WI38 (cell line): ENCODE measurements around the gene IDS.
"Not testable (repeated sequence)": the region's sequence is repeated elsewhere in the genome, so short reads cannot be mapped to it uniquely, and the experiment has no call there.

Experiments used
- H3K4me3 ChIP-seq: 2 replicates; pipeline ENCODE4 v1.5.1; 2011; ENCODE audit warnings: low read depth, mild to moderate bottlenecking, control low read depth, low read length
- CTCF ChIP-seq: IDR thresholded peaks from 2 replicates; pipeline ENCODE4 v1.5.1; 2012; ENCODE audit warnings: low read depth, mild to moderate bottlenecking, control low read depth, low read length

Gene IDS

DNA sequence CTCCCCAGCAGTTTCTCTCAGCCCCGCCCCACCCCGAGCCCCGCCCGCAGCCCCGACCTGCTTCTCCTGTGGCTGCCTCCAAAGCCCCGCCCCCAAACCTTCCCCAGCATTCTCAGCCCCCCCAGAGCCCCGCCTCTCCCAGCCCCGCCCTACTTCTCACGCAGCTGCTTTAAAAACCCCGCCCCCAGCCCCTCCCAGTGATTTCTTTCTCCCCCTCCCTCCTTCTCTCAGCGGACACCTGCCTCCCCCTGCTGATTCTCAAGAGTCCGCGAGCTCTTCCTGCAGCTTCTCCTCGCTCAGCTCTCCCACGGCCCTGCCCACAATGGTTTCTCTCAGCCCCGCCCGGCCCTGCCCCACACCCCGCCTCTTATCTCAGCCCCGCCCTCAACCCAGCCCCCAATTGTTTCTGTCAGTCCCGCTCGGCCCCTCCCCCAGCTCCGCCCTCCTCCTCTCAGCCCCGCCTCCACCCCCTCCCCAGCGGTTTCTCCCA, 35.1 kb upstream of the IDS start:
- TF ChIP-seq CTCF, result no peak
- peak overlapping the region; percentile 76 for H3K4me3 ChIP-seq

GRCh38 chrX:149539283-149540130, 34.4 kb upstream of the IDS start:
- no peak for TF ChIP-seq CTCF
- peak overlapping the region; percentile 50 for H3K4me3 ChIP-seq

DNA sequence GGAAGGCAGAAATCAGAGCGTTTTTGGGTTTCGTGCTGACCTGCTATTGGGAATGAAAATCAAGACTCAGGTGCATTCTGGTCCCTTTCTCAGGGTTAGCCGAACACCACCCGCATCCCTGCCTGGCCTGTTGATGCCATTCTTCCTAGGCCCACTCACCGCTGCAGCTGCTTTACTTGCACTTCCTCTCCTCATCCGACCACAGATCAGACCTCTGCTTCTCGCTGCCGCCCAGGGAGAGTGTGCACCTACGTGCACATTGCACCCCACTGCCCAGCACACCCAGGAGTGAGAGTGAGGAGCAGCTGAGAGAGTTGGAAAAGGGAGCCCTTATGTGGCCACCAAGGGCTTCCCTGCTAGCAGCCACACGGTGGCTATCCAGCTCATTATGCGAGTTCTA, 32.4 kb upstream of the IDS start:
- not testable (repeated sequence) for H3K4me3 ChIP-seq

DNA sequence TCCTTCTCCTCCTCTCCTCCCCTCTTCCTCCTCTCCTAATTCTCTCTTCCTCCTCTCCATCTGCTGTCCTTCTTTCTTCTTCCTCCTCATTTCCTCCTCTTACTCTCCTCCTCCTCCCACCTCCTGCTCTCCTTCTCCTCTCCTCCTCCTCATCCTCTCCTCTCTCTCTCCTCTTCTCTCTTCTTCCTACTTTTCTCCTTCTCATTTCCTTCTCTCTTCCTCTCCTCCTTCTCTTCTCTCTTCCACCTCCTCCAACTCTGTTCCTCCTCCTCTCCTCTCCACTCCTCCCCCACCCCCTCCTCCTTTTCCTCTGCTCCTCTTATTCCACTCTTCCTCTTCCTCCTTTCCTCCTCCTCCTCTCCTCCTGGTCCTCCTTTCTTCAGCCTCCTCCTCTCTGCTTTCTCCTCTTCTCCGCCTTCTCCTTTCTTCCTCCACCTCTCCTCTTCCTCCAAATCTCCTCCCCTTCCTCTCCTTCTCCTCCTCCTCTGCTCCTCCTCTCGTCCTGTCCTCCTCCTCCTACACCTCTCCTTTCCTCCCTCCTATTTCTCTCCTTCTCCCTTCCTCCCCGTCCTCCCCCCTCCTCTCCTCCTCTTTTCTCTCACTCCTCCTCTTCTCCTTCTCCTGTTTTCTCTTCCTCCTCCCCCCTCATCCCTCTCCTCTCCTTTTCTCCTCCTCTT, 30.0 kb upstream of the IDS start:
- H3K4me3 ChIP-seq, result not testable (repeated sequence)

GRCh38 chrX:149533999-149534398, 28.9 kb upstream of the IDS start:
- not testable (repeated sequence) for H3K4me3 ChIP-seq

DNA sequence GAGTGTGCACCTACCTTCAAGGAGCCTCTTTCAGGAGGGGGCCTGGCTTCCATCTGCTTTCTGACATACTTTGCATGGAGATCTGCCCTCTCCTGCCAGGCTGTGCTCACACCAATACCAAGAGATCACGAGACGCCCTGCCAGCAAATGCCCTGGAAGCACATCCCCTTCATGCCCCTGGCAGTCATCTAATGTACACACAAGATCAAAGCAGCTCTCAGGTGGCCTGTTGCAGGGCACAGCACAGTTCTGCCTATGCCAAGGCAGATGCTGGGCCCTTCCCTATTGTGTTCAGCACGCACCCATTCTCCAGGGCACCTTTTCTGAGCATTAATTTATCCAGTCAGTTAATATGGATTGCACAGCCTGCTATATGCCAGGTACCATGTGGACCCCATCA, 27.8 kb upstream of the IDS start:
- not testable (repeated sequence) for H3K4me3 ChIP-seq

- no peak overlapping the region for H3K4me3 ChIP-seq
- no peak for TF ChIP-seq CTCF
These were observed 26.5 kb upstream of the IDS start for GRCh38 chrX:149531599-149531998.

DNA sequence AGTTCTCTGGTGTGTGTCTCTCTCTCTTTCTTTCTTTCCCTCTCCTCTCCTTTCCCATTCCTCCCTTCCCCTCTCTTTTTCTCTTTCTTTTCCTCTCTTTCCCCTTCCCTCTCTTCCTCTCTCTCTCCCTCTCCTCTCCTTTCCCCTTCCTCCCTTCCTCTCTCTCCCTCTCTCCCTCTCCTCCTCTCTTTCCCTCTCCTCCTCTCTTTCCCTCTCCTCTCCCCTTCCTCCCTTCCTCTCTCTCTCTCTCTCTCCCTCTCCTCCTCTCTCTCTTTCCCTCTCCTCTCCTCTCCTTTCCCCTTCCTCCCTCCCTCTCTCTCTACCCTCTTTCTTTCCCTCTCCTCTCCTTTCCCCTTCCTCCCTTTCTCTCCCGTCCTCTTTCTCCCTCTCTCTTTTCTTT, 23.3 kb upstream of the IDS start:
- TF ChIP-seq CTCF, result no peak
- H3K4me3 ChIP-seq, result no peak overlapping the region

DNA sequence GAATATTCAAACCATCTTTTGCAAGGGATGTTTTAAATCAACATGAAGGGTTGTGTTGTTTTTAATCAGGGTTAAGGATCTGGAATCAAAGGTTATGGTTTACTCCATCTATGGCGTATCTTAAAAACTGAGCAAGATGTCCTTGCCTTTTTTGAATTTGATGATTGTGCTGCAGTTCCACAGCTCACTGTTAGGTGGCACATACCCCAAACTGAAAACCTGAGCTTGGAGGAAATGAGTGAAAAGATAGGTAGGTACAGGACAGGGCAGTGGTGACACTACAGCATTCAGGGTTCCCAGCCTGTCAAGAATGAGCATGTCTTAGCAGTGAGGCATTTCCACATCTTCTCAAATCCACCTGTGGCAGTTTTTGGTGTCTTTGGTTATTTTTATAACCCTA, 22.6 kb upstream of the IDS start:
- TF ChIP-seq CTCF, result peak; percentile 45

GRCh38 chrX:149526318-149527033, 21.4 kb upstream of the IDS start:
- H3K4me3 ChIP-seq, result not testable (repeated sequence)

More for the DNA sequence above, 22.6 kb upstream of the IDS start:
- no peak overlapping the region for H3K4me3 ChIP-seq

- H3K4me3 ChIP-seq, result not testable (repeated sequence)
These were observed 20.8 kb upstream of the IDS start for GRCh38 chrX:149525903-149526302.

- not testable (repeated sequence) for H3K4me3 ChIP-seq
These were observed 20.3 kb upstream of the IDS start for GRCh38 chrX:149525389-149525788.
